ENCODE results near the gene DAPK1.
"Not testable (repeated sequence)": the region's sequence is repeated elsewhere in the genome, so short reads cannot be mapped to it uniquely, and the experiment has no call there.

DAPK1 gene

GRCh38 chr9:87498046-87498810 is 561 bp downstream of the DAPK1 start:
- H3K27ac ChIP-seq: no peak overlapping the region

GRCh38 chr9:87498811-87499360 is 1.2 kb downstream of the DAPK1 start:
- TF ChIP-seq CTCF (IDR thresholded peaks at IDR 0.05): no peak
- TF ChIP-seq ZFX (IDR thresholded peaks at IDR 0.05; ENCODE audit: borderline replicate concordance): no peak
- no peak overlapping the region for H3K27ac ChIP-seq

More at GRCh38 chr9:87498046-87498810, 561 bp downstream of the DAPK1 start:
- TF ChIP-seq ZFX (IDR thresholded peaks at IDR 0.05; ENCODE audit: borderline replicate concordance) (no peak), CTCF (IDR thresholded peaks at IDR 0.05) (no peak)

- H3K27ac ChIP-seq: no peak overlapping the region
Observed at GRCh38 chr9:87499424-87500017, 1.9 kb downstream of the DAPK1 start.

GRCh38 chr9:87500491-87501270 is 3.0 kb downstream of the DAPK1 start:
- H3K27ac ChIP-seq: no peak overlapping the region
- TF ChIP-seq ZFX (IDR thresholded peaks at IDR 0.05; ENCODE audit: borderline replicate concordance): no peak
- TF ChIP-seq CTCF (IDR thresholded peaks at IDR 0.05): no peak

More at GRCh38 chr9:87499424-87500017, 1.9 kb downstream of the DAPK1 start:
- TF ChIP-seq CTCF (IDR thresholded peaks at IDR 0.05) (no peak), ZFX (IDR thresholded peaks at IDR 0.05; ENCODE audit: borderline replicate concordance) (no peak)

- H3K27ac ChIP-seq: not testable (repeated sequence)
Observed at GRCh38 chr9:87501271-87501656, 3.6 kb downstream of the DAPK1 start.

- H3K27ac ChIP-seq: no peak overlapping the region
- TF ChIP-seq ZFX (IDR thresholded peaks at IDR 0.05; ENCODE audit: borderline replicate concordance): no peak
- no peak for TF ChIP-seq CTCF (IDR thresholded peaks at IDR 0.05)
Observed at GRCh38 chr9:87501806-87502205, 4.1 kb downstream of the DAPK1 start.

GRCh38 chr9:87502391-87503221 is 4.9 kb downstream of the DAPK1 start:
- H3K27ac ChIP-seq: no peak overlapping the region
- TF ChIP-seq ZFX (IDR thresholded peaks at IDR 0.05; ENCODE audit: borderline replicate concordance) (no peak), CTCF (IDR thresholded peaks at IDR 0.05) (no peak)

Measured in 22Rv1 (cell line).